DMS53 treated with DMSO at 0.1 percent for 48 hours (cell line): ENCODE measurements around the gene RPLP2.

Experiments
- DNase-seq: peaks from one replicate; lab custom pipeline; 2025; ENCODE audit not compliant: unreplicated experiment; lab: John Stamatoyannopoulos, UW

Gene RPLP2

DNA sequence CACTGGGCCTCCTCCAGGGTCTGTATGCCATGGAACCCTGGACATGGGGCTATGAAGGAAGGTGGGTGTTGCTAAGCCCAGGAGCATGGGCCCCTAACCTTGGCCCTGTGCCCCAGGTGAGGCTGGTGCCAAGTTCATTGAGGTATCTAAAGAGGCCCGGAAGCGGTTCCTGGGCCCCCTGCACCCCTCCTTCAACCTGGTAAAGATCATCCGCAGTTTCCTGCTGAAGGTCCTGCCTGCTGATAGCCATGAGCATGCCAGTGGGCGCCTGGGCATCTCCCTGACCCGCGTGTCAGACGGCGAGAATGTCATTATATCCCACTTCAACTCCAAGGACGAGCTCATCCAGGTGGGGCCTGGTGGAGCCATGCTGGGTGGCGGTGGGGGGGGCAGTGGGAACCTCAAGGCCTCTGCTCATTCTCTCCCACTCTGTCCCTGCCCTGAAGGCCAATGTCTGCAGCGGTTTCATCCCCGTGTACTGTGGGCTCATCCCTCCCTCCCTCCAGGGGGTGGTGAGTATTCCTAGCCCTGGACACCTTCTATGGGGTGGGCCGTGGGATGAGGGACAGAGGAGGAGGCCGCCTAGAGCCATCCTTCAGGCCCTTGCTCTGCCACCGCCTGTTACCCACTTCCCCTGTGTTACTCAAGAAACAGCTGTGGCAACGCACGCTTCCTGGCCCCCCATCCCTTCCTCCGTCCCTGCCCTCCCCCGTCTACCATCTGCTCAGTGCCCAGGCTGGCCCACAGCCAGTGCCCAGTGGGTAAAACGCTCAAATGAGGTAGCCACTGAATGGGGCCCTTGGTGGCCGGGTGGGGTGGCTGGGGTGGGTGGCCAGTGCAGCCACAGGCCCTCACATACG is 12.0 kb downstream of the RPLP2 start:
- no peak for DNase-seq

DNA sequence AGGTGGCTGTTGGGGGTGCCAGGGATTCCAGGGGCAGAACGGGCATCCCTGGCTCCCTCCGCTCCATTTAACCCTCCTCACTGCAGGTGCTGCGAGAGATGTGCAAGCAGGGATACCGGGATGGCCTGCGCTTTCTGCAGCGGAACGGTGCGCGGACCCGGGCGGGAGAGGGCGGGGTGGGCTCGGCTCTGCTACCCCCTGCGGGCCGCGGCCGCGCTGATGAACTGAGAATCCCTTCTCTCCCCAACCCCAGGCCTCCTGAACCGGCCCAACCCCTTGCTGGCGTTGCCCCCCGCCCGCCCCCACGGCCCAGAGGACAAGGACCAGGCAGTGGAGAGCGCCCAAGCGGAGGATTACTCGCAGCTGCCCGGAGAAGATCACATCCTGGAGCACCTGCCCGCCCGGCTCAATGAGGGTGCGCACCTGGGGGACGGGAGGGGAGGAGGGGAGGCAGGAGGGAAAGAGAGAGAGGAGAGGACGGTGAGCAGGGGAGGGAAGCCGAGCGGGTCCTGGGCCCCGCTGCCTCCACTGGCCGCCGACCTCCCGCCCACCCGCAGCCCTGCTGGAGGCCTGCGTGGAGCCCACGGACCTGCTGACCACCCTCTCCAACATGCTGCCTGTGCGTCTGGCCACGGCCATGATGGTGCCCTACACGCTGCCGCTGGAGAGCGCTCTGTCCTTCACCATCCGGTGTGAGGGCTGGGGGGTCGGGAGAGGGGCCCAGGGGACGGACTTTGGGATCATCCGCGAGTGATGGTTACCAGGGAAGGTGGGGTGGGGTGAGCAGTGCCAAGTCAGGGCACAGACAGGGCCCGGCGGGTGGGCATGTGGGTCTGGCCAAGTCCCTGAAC is 13.9 kb downstream of the RPLP2 start:
- DNase-seq = peak; percentile 68

DNA sequence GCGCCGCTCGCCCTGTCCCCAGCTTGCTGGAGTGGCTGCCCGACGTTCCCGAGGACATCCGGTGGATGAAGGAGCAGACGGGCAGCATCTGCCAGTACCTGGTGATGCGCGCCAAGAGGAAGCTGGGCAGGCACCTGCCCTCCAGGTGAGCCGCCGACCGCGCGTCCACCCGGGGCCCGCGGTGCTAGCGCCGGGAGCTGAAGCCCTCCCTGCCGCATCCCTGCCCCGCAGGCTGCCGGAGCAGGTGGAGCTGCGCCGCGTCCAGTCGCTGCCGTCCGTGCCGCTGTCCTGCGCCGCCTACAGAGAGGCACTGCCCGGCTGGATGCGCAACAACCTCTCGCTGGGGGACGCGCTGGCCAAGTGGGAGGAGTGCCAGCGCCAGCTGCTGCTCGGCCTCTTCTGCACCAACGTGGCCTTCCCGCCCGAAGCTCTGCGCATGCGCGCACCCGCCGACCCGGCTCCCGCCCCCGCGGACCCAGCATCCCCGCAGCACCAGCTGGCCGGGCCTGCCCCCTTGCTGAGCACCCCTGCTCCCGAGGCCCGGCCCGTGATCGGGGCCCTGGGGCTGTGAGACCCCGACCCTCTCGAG is 14.6 kb downstream of the RPLP2 start:
- peak; percentile 93 for DNase-seq

DNA sequence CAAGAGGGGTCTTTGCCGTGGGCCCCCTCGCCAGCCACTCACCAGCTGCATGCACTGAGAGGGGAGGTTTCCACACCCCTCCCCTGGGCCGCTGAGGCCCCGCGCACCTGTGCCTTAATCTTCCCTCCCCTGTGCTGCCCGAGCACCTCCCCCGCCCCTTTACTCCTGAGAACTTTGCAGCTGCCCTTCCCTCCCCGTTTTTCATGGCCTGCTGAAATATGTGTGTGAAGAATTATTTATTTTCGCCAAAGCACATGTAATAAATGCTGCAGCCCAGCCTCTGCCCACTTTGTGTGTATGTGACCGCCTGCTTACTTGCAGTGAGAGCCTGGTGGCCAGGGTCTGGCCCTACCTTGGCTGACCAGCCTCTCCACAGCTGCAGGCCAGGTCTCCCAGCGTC is 15.2 kb downstream of the RPLP2 start:
- peak; percentile 56 for DNase-seq

GRCh38 chr11:825366-826226 is 15.8 kb downstream of the RPLP2 start:
- DNase-seq = no peak

GRCh38 chr11:826227-826621 is 16.5 kb downstream of the RPLP2 start:
- no peak for DNase-seq

GRCh38 chr11:826836-827145 is 17.0 kb downstream of the RPLP2 start:
- no peak for DNase-seq

- DNase-seq = peak; percentile 87
Observed at GRCh38 chr11:827146-827896, 17.6 kb downstream of the RPLP2 start.

GRCh38 chr11:827897-828192 is 18.1 kb downstream of the RPLP2 start, which contains the start of gene CRACR2B:
Gene CRACR2B (plus strand): TSS chr11:827919. CDS start chr11:828608, 689 bp downstream.
- peak; percentile 70 for DNase-seq

DNA sequence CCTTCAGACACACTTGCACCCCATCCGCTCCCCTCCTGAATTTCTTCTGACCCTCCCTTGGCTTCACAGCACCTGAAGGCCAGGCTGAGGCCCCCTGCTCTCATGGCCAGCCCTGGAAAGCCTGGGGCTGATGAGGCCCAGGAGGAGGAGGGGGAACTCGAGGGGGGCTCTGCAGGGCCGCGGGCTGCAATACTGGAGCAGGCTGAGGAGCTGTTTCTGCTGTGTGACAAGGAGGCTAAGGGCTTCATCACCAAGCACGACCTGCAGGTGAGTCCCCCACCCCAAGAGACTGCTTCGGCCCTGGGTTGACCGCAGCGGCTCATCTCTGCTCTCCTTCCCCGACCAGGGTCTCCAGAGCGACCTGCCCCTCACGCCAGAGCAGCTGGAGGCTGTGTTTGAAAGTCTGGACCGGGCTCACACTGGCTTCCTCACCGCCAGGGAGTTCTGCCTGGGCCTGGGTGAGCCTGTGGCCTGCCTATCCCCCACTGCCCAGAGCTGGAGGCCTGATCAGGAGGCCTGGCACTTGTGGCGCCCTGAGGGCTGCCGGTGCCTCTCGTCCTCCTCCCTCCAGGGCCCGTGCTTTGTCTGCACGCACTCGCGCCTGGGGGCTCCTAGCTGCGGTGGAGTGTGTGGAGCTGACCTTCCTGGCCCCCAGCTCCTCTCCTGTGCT is 18.9 kb downstream of the RPLP2 start:
- DNase-seq = no peak

- DNase-seq = peak; percentile 39
Observed at GRCh38 chr11:829176-829846, 19.5 kb downstream of the RPLP2 start.

GRCh38 chr11:829847-830294 is 20.1 kb downstream of the RPLP2 start:
- no peak for DNase-seq

DNA sequence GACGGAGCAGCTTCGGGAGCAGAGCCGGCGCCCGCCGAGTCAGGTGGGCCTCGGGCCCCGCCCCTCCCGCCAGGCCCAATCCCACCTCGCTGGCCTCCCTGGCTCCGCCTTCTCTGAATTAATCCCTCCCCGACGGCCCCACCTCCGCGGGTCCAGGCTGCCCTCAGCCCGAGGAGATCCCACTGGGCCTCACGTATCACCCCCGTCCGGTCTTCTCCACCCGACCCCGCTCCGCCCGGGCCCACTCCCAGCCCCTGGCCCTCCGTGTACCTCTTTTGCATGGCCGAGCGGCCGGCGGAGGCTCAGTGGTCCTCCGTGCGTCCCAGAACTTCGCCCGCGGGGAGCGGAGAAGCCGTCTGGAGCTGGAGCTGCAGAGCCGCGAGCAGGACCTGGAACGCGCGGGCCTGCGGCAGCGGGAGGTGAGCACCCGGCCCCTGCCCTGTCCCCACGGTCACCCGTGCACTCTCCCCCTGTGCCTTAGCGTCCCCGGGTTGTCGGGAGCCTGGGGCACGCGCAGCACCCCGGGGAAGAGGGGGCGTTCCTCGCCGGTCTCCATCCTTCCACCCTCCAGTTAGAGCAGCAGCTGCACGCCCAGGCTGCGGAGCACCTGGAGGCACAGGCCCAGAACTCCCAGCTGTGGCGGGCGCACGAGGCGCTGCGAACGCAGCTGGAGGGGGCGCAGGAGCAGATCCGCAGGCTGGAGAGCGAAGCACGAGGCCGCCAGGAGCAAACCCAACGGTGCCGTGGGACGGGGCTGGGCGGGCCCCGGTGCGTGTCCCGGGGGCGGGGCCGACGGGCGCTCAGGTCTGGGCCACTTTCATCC is 20.7 kb downstream of the RPLP2 start:
- peak; percentile 83 for DNase-seq

DNA sequence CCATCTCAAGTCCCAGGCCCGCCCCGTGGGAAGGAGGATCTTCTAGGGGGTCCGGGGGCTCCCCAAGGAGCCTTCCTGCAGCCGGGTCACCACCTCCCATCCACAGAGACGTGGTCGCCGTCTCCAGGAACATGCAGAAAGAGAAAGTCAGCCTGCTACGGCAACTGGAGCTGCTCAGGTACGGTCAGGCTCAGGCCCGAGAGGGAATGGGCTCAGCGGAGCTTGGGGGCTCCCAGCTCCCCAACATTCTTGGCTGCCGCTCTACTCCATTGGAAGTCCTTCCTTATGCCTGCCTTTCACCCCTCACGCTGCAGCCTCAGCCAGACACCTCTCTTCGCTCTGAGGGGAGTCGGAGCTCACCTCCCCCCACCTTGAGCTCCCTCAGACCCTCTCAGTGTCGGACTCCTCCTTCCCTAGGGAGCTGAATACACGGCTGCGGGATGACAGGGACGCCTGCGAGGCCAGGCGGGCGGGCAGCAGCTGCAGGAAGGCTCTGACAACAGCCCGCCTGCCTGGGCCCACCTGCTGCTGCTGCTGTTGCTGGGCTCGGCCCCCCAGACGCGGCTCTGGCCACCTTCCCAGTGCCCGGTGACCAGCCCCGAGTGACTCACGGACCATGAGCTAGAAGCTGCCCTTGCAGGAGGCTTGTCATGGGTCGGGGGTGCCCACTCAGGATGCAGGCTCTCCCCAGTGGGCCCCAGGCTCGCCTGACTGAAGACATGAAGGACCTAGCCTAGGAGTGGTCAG is 21.5 kb downstream of the RPLP2 start:
- peak; percentile 33 for DNase-seq

GRCh38 chr11:831961-832528 is 22.3 kb downstream of the RPLP2 start:
- DNase-seq = no peak

DNA sequence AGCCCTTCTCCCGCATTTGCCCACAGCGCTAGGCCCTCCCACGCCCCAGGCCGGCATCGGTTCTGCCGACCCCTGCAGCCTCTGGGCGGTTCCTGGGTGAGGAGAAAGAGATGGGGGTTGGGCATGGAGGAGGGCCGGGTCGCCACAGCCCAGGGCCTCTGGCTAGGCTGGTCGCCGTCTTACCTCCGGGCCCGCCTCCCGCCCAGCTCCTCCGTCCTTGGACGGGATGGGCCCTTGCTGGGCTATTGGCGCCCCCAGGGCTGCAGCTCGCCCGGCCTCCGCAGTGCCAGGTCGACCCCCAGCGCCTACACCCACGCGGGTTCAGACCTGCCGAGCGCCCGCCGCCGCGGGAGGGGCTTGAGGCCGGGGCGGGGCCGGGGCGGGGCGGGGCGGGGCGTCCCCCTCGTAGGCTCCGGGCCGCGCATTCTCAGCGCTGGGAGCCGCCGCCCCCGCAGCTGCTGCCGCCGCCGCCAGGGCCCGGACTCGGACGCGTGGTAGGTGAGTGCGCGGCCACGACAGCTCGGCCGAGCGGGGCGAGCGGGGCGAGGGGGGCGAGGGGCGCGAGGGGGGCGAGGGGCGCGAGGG is 22.9 kb downstream of the RPLP2 start, which contains the start of gene CD151:
Gene CD151, plus strand, starts transcription at position 424 of the 585 bp plus-strand sequence. CDS start 3,118 bp downstream, outside the sequence.
- DNase-seq = peak; percentile 56
